ENCODE measurements around the gene ALKBH3.

GRCh38 chr11:43903969-43904368 is 23.3 kb downstream of the ALKBH3 start:
- TF ChIP-seq CTCF (IDR thresholded peaks at IDR 0.05) = no peak
- TF ChIP-seq POLR2AphosphoS5 (IDR thresholded peaks at IDR 0.05) = no peak
- no peak for TF ChIP-seq POLR2A (IDR thresholded peaks at IDR 0.05; ENCODE audit: low read depth)

All from esophagus muscularis mucosa (tissue), 3 donors.